NCI-H187 (cell line): ENCODE data around the gene ARHGEF26.

ENCODE experiments used
- DNase-seq, 2 experiments: peaks; one replicate each; lab custom pipeline; 2025; lab: John Stamatoyannopoulos, UW

The ARHGEF26 gene

GRCh38 chr3:154119951-154120350, 1.2 kb upstream of the ARHGEF26 start:
- no peak for DNase-seq

DNA sequence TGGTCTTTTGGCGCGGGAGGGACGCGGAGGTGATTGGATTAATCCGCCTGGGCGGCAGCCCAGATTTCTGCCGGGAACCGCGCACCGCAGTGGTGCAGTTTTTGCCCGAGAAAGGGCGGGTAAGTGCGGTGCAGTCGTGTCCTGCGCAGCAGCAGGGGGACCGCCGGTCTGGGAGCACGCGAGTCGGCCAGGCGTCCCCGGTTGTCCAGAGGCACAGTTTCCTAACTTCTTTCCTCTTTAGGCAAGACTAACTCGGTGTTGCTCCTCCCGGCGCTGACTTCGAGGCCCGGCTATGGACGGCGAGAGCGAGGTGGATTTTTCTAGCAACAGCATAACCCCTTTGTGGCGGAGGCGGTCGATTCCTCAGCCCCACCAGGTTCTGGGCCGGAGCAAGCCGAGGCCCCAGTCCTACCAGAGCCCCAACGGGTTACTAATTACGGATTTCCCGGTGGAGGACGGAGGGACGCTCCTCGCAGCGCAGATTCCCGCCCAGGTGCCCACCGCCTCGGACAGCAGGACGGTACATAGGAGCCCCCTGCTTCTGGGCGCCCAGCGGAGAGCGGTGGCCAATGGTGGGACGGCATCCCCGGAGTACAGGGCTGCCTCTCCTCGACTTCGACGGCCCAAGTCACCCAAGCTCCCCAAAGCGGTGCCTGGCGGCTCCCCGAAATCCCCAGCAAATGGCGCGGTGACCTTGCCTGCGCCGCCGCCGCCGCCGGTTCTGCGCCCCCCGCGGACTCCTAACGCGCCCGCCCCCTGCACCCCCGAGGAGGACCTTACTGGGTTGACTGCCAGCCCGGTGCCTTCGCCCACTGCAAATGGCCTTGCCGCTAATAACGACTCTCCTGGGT, 736 bp downstream of the ARHGEF26 start:
- DNase-seq = no peak

DNA sequence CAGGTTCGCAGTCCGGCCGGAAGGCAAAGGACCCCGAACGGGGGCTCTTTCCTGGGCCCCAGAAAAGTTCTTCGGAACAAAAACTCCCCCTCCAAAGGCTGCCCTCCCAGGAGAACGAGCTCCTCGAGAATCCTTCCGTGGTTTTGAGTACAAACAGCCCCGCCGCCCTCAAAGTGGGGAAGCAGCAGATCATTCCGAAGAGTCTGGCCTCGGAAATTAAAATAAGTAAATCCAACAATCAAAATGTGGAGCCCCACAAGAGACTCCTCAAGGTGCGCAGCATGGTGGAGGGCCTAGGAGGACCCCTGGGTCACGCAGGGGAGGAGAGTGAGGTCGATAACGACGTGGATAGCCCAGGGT, 1.3 kb downstream of the ARHGEF26 start:
- DNase-seq = no peak

DNA sequence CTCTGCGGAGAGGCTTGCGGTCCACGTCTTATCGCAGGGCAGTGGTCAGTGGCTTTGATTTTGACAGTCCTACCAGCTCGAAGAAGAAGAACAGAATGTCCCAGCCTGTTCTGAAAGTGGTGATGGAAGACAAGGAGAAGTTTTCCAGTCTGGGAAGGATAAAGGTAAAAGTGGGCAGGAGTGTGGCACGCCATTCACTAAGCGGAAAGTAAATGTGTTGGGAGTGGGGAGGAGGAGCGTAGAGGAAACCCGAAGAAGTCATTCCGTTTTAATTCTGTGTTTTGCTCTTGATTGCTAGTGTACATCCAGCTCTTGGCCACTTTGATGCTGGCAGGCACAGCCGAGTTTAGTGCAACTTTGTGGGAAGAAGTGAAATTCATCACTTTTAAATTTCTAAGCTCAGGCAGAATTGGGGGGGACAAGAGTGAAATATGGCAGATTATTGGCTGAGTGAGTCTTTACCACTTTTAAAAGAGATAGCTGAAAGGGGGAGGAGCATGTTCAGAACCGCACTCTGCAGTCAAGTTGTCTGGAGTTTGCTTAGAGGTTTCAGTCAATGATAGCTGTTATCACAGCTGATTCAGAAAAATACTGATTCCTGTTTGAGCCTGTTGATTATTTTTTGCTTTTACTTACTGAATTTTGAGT, 1.8 kb downstream of the ARHGEF26 start:
- DNase-seq = no peak

GRCh38 chr3:154123906-154124305, 2.7 kb downstream of the ARHGEF26 start:
- no peak for DNase-seq

- DNase-seq = no peak
Observed at GRCh38 chr3:154125378-154126030, 4.3 kb downstream of the ARHGEF26 start.

- DNase-seq = no peak
Observed at GRCh38 chr3:154126651-154127050, 5.5 kb downstream of the ARHGEF26 start.

DNA sequence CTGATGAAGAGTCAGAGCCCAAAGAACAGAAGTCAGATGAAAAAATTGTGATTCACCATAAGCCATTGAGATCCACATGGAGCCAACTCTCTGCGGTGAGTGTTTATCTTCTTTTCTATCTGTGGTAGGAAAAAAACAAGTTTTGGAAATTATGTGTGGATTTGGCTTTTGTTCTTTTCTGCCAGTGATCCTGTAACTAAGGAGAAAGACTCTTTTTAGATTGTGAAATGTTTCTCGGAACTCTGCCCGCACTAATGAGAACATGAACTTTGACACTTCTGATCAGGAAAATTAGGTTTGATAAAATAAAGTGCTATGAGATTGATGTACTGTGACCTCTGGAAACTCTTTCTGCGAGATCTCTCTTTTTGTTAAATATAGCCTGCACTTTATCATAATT, 8.4 kb downstream of the ARHGEF26 start:
- no peak for DNase-seq

DNA sequence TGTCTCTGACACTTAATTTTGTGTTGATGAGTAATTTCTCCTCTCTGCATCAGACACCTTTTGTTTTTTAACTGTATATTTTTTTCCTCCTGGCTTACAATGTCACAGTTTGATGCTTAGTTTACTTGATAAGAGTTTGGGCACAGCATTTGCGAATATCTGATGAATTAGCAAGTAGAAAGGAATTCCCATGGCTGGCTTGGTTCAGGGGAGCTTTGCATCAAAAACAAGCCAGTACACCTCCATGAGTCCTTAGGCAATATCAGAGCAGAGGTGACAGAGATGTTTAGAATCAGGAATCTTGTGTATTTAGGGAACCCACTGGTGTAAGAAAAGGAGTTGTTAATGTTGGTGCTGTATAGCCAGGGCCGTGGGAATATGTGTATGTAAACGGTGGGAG, 9.3 kb downstream of the ARHGEF26 start:
- DNase-seq = no peak

- DNase-seq = no peak
Observed at GRCh38 chr3:154131830-154132229, 10.6 kb downstream of the ARHGEF26 start.

GRCh38 chr3:154132777-154133375, 11.7 kb downstream of the ARHGEF26 start:
- no peak for DNase-seq

GRCh38 chr3:154135511-154136173, 14.5 kb downstream of the ARHGEF26 start:
- DNase-seq = no peak

DNA sequence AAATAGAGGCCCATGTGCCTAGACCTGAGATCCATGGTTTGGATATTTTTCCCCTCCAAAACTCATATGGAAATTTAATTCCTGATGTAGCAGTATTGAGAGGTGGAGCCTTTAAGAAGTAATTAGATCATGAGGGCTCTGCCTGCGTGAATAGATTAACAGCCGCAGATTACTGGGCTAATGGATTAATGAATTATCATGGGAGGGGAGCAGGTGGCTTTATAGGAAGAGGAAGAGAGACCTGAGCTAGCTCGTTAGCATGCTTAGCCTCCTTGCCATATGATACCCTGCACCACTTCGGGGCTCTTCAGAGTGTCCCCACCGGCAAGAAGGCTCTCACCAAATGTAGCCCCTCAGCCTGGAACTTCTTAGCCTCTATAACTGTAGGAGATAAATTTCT, 15.8 kb downstream of the ARHGEF26 start:
- DNase-seq = no peak

- no peak for DNase-seq
Observed at GRCh38 chr3:154139996-154140436, 18.8 kb downstream of the ARHGEF26 start.

DNA sequence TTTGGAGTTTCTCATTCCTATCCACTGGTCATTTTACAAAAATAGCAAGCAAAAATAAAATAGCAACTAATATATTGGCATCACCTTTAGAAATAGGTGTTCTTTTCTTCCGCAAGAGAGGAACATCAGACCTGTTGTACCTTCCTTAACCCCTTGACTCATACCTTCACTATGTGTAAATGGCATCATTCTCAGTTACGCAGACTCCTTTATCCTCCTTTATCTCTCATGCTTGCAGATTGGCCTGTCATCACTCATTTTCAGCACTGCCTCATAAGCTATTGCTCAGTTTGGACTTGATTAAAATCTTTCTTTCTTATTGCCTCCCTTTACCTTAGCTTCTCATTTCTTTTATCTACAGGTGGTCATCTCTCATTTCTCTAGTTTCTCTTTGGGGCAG, 21.4 kb downstream of the ARHGEF26 start:
- DNase-seq = no peak

GRCh38 chr3:154143873-154144272, 22.7 kb downstream of the ARHGEF26 start:
- DNase-seq = no peak

DNA sequence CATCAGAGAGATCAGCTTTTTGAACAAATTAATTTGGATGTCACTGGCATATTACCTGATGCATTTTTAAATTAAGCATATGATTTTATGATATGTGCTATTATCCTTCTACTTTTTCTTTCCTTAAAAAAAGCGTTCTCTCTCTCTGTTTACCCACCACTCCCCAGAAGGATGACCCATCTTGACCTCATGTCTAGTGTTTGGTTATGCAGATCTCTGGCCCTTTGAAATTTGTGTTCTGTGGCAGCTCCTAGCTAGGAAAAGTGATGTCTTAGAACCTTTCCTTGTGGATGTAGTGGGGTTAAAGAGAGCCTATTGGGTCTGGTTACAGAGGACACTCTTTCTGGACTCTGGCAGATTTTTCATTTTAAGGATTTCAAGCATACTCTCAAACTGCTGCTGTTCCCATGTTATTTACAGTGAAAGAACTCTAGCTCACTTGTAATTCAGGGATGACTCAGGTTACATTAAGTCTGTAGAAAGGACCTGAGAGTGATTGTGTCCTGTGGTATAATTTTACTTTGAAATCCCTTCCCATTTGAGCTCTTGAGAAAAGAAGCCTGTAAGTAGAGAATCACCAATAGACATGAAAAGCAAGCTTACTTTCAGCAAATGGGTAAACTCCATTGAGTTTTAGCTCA, 23.8 kb downstream of the ARHGEF26 start:
- DNase-seq = no peak

DNA sequence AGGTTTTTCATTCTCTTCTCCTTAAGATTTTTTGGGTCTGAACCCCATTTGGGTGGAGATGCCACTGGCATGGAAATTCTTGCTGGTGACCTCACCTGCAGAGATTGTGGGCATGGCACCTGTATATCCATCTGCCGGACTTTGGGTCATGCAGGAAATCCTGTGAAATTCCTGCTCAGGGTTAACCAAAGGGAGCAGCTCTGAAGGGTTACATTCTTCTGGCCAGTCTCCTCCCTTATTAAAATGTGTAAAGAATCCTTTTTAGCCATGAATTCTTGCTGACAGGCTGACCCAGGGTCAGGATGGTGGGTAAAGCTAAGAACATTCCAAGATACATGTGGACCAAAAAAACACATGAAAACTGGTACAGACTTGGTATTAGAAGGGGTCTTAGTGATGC, 27.4 kb downstream of the ARHGEF26 start:
- no peak for DNase-seq

DNA sequence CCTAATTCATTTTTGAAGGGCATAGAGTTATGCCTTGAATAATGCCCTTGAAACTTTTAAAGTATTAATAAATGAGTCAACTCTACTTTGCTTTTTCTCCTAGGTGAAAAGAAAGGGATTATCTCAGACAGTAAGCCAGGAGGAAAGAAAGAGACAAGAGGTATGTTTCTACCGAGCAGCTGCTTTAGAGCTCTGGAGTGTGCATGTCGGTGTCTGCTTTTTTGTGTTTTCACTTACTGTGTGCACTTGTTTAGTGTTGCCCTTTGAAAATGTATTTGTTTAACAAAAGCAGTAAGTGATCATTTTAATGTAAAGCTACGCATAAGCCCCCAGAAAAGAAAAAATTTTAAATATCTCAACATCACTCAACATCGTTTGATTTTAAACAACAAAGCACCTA, 28.1 kb downstream of the ARHGEF26 start:
- DNase-seq = no peak

DNA sequence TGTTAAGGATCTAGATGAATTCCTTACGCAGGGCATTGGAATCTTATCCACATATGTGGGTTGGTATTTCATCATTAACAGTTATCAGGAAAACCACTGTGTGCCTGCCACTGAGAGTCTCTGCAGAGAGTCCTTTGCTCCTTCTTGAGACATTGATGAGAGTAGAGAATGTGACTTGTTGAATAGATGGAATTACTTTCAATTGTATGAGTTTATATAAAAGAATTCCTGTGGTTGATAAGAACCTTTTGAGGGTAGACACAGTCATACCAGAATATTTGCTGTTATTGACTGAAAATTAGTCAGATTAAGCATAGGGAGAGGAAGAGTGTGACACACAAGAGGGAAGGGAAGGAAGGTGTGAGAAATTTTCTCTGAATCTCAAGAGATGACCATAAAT, 30.8 kb downstream of the ARHGEF26 start:
- DNase-seq = no peak

GRCh38 chr3:154152741-154153140, 31.6 kb downstream of the ARHGEF26 start:
- DNase-seq = no peak

DNA sequence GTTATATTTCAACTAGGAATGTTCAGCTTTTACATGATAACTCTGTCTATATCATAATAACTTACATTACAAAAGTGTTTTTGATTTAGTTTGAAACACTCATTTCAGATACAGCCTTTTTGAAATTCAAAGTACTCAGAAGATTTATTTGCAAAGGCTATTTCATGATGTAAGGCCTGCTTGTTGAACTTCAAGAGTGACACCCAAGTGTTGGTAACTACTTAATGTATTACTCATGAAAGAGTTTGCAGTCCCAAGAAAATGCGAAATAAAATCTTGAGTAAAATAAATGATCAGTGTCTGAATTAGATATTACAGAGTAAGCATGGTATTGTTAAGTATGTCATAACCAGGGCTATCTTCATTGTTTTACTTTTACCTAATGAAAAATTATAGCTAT, 35.3 kb downstream of the ARHGEF26 start:
- DNase-seq = no peak
